IMR-90 (cell line): ENCODE measurements around the gene RNF175. TPM values are rescaled to one million over a fixed set of nuclear protein-coding genes. Genes with fewer than 3 reads are reported as not detected.

ENCODE experiments used
- ATAC-seq: fragments of 200-7000 bp; cut with Tn5 transposase; 2 replicates; pipeline ENCODE4 v1.9.1; 2020; ENCODE audit warnings: low read depth, mild to moderate bottlenecking, moderate library complexity
- BruUV-seq: library from RNA; stranded (reverse); fragments of 400-500 nt; replicated peaks from 2 replicates; lab custom pipeline; 2021; lab: Mats Ljungman, UMichigan
- CTCF ChIA-PET: fragments of 300-600 bp; formaldehyde crosslinking; extraction: SDS; loops from one replicate; lab custom pipeline; 2021; ENCODE audit warnings: antibody characterized with exemption; lab: Yijun Ruan, JAX
- POLR2A ChIA-PET: fragments of 300-600 bp; sonication (Branson Sonifier 250); formaldehyde crosslinking; loops from one replicate; lab custom pipeline; 2022; ENCODE audit warnings: antibody characterized with exemption; ENCODE audit not compliant: unreplicated experiment; lab: Charles Lee
- DNase-seq: peaks from one replicate; pipeline ENCODE4 v3.0.0; 2013
- H2AFZ ChIP-seq: replicated peaks from 2 replicates; pipeline ENCODE3; 2013; ENCODE audit warnings: low read length, mild to moderate bottlenecking; ENCODE audit not compliant: poor library complexity
- H2AK5ac ChIP-seq: 2 replicates; pipeline ENCODE4 v1.6.1; 2013; ENCODE audit warnings: low read depth, low read length, inconsistent platforms
- H2AK9ac ChIP-seq: replicated peaks from 2 replicates; pipeline ENCODE3; 2013; ENCODE audit warnings: mild to moderate bottlenecking, low read depth, low read length, moderate library complexity; ENCODE audit not compliant: poor library complexity
- H2BK120ac ChIP-seq: 2 replicates; pipeline ENCODE4 v1.6.1; 2013; ENCODE audit warnings: low read depth, low read length, inconsistent platforms
- H2BK15ac ChIP-seq: 3 replicates; pipeline ENCODE4 v1.6.1; 2013; ENCODE audit warnings: low read depth, low read length, inconsistent platforms
- H2BK20ac ChIP-seq: 2 replicates; pipeline ENCODE4 v1.6.1; 2013; ENCODE audit warnings: low read depth, mild to moderate bottlenecking, inconsistent platforms, low read length, moderate library complexity
- H2BK5ac ChIP-seq: 2 replicates; pipeline ENCODE4 v1.6.1; 2013; ENCODE audit warnings: mild to moderate bottlenecking, low read depth, low read length, inconsistent platforms; ENCODE audit not compliant: poor library complexity, severe bottlenecking
- H3K14ac ChIP-seq: replicated peaks from 2 replicates; pipeline ENCODE4 v1.6.1; 2013; ENCODE audit warnings: low read depth, low read length, inconsistent platforms
- H3K18ac ChIP-seq: 2 replicates; pipeline ENCODE4 v1.6.1; 2013; ENCODE audit warnings: low read depth, low read length, control low read depth
- H3K23ac ChIP-seq: 2 replicates; pipeline ENCODE4 v1.6.1; 2013; ENCODE audit warnings: low read depth, low read length, inconsistent platforms
- H3K27ac ChIP-seq: 2 replicates; pipeline ENCODE4 v1.5.1; 2013; ENCODE audit warnings: mild to moderate bottlenecking, control low read depth, low read length; ENCODE audit not compliant: insufficient read depth
- H3K27me3 ChIP-seq: 2 replicates; pipeline ENCODE4 v1.6.1; 2013; ENCODE audit warnings: low read length; ENCODE audit not compliant: control insufficient read depth, insufficient read depth
- H3K36me3 ChIP-seq: 2 replicates; pipeline ENCODE4 v1.6.1; 2013; ENCODE audit warnings: low read length, mixed read lengths; ENCODE audit not compliant: control insufficient read depth, insufficient read depth
- H3K4ac ChIP-seq: 2 replicates; pipeline ENCODE4 v1.6.1; 2013; ENCODE audit warnings: low read depth, low read length, inconsistent platforms
- H3K4me1 ChIP-seq: 2 replicates; pipeline ENCODE4 v1.6.1; 2013; ENCODE audit warnings: low read length, mixed read lengths; ENCODE audit not compliant: control insufficient read depth, insufficient read depth
- H3K4me2 ChIP-seq: 2 replicates; pipeline ENCODE4 v1.6.1; 2013; ENCODE audit warnings: low read depth, mild to moderate bottlenecking, control low read depth, low read length, moderate library complexity
- H3K4me3 ChIP-seq: 2 replicates; pipeline ENCODE4 v1.5.1; 2013; ENCODE audit warnings: low read depth, mild to moderate bottlenecking, control low read depth, low read length, moderate library complexity; ENCODE audit not compliant: insufficient read depth
- H3K56ac ChIP-seq: 2 replicates; pipeline ENCODE4 v1.6.1; 2013; ENCODE audit warnings: low read length, inconsistent platforms; ENCODE audit not compliant: insufficient read depth; ENCODE audit errors: extremely low read depth
- H3K79me1 ChIP-seq, 2 experiments: 2 replicates each; pipeline ENCODE4 v1.6.1; 2013; ENCODE audit warnings: low read length in 2 of 2, inconsistent platforms in 1 of 2, low read depth in 1 of 2
- H3K9ac ChIP-seq: 2 replicates; pipeline ENCODE4 v1.6.1; 2013; ENCODE audit warnings: low read depth, low read length, control low read depth
- H3K9me1 ChIP-seq: 2 replicates; pipeline ENCODE4 v1.6.1; 2013; ENCODE audit warnings: low read length, inconsistent platforms; ENCODE audit not compliant: insufficient read depth
- H3K9me3 ChIP-seq: 2 replicates; pipeline ENCODE4 v1.6.1; 2013; ENCODE audit warnings: low read length; ENCODE audit not compliant: control insufficient read depth, insufficient read depth
- H4K20me1 ChIP-seq: 2 replicates; pipeline ENCODE4 v1.6.1; 2013; ENCODE audit warnings: low read length, inconsistent platforms; ENCODE audit not compliant: insufficient read depth
- H4K5ac ChIP-seq: 2 replicates; pipeline ENCODE4 v1.6.1; 2013; ENCODE audit warnings: mild to moderate bottlenecking, low read depth, low read length, control low read depth
- H4K8ac ChIP-seq, 2 experiments: 2 replicates each; pipeline ENCODE4 v1.6.1; 2013; ENCODE audit warnings: low read depth in 2 of 2, low read length in 2 of 2, control low read depth in 1 of 2, inconsistent platforms in 1 of 2
- H4K91ac ChIP-seq: 2 replicates; pipeline ENCODE4 v1.6.1; 2013; ENCODE audit warnings: low read depth, low read length, inconsistent platforms; ENCODE audit not compliant: insufficient read depth
- BHLHE40 ChIP-seq: fragments of 150-350 bp; IDR thresholded peaks from 2 replicates; pipeline ENCODE4 v1.6.1; 2016; ENCODE audit warnings: mild to moderate bottlenecking, low read depth, low read length
- CEBPB ChIP-seq: IDR thresholded peaks from 2 replicates; pipeline ENCODE4 v1.6.1; 2012; ENCODE audit warnings: low read depth, low read length, improper control_type of control experiment
- CHD1 ChIP-seq: IDR thresholded peaks from 2 replicates; pipeline ENCODE4 v1.6.1; 2012; ENCODE audit warnings: low read depth, low read length, improper control_type of control experiment
- CTCF ChIP-seq: conservative IDR thresholded peaks from 2 replicates; pipeline ENCODE4 v1.5.1; 2012; ENCODE audit warnings: mild to moderate bottlenecking, low read depth, low read length, improper control_type of control experiment
- MAFK ChIP-seq: IDR thresholded peaks from 2 replicates; pipeline ENCODE4 v1.6.1; 2012; ENCODE audit warnings: low read depth, low read length, improper control_type of control experiment
- POLR2A ChIP-seq: IDR thresholded peaks from 2 replicates; pipeline ENCODE4 v1.6.1; 2012; ENCODE audit warnings: mild to moderate bottlenecking, low read depth, low read length
- RCOR1 ChIP-seq: IDR thresholded peaks from 2 replicates; pipeline ENCODE4 v1.6.1; 2012; ENCODE audit warnings: mild to moderate bottlenecking, low read length, improper control_type of control experiment; ENCODE audit not compliant: insufficient replicate concordance
- WGBS, 2 experiments: methylation state at CpG; one replicate each; pipeline versions ENCODE4 v1.1.5 to v1.1.7; 2013; ENCODE audit warnings: missing lambda C conversion rate in 2 of 2; ENCODE audit not compliant: insufficient read length in 1 of 2; ENCODE audit errors: extremely low coverage in 2 of 2; 5-methylcytosine and 5-hydroxymethylcytosine counted together
- dilution Hi-C: fragments of 300-500 bp; cut with HindIII; formaldehyde crosslinking; loops from one replicate; pipeline ENCODE4 v1.14.3; 2018; ENCODE audit warnings: low sequenced_read_pairs; ENCODE audit not compliant: unreplicated experiment
- in situ Hi-C: fragments of 300-500 bp; cut with MboI; formaldehyde crosslinking; loops from 3 replicates; pipeline ENCODE4 v1.14.3; 2019; ENCODE audit warnings: low sequenced_read_pairs, inconsistent platforms, mixed read lengths
- intact Hi-C: fragments of 100-400 bp; cut with micrococcal nuclease; formaldehyde crosslinking; loops from 2 replicates; pipeline ENCODE4 v1.10.0; 2022
- polyA plus RNA-seq, 3 experiments: library from polyadenylated mRNA; depleted of rRNA; stranded (reverse); fragments of >200 nt; gene quantifications; 2 replicates each; pipeline ENCODE4 v1.2.3, GENCODE V29; 2012; ENCODE audit warnings: low replicate concordance in 1 of 3
- total RNA-seq: library from RNA; depleted of rRNA; stranded (reverse); fragments of >200 nt; gene quantifications from 2 replicates; pipeline ENCODE4 v1.2.3, GENCODE V29; 2012

The RNF175 gene
- total and polyA plus RNA-seq, 2 of the 4 experiments (the other 2 are of a cell fraction), result not detected

GRCh38 chr4:153809307-153809706 is 49.5 kb upstream of the RNF175 start (continued):
- TF ChIP-seq RCOR1 (no peak), POLR2A (no peak), MAFK (no peak)

- no peaks in the 10 kb centered on the region for H4K20me1 ChIP-seq
- H3K79me1 ChIP-seq, result no peaks in the 10 kb centered on the region
- no CpG with 5 or more reads among the region's 1 CpG for WGBS, 2 experiments
- no peak overlapping the region for H3K9ac ChIP-seq
- H3K23ac ChIP-seq, result no peak overlapping the region
- H3K9me3 ChIP-seq, result no peaks in the 10 kb centered on the region
- no peak for DNase-seq
- H3K27me3 ChIP-seq, result no peaks in the 10 kb centered on the region
- intact Hi-C loops, result no loop called here
- ATAC-seq, result no peak
- dilution Hi-C loops, result no loop called here
- no TSS peak for BruUV-seq
- H4K5ac ChIP-seq, result no peak overlapping the region
- no peaks in the 10 kb centered on the region for H3K36me3 ChIP-seq
- POLR2A ChIA-PET, result no interaction called here
- no peak overlapping the region for H2BK15ac ChIP-seq
- no peak overlapping the region for H3K4me3 ChIP-seq
- in situ Hi-C loops, result no loop called here
- H3K56ac ChIP-seq, result no peak overlapping the region
- no peak overlapping the region for H2AK9ac ChIP-seq
- H3K4ac ChIP-seq, result no peak overlapping the region
- CTCF ChIA-PET, result no interaction called here
- no peak overlapping the region for H3K27ac ChIP-seq
- no peak overlapping the region for H2BK5ac ChIP-seq
- H3K4me2 ChIP-seq, result no peak overlapping the region
- H2AK5ac ChIP-seq, result no peak overlapping the region
- TF ChIP-seq CTCF (no peak), CEBPB (no peak), BHLHE40 (no peak), CHD1 (no peak), POLR2A (no peak)
- H2AFZ ChIP-seq, result no peak overlapping the region
- H4K8ac ChIP-seq, result no peak overlapping the region
- H3K18ac ChIP-seq, result no peak overlapping the region
- no peak overlapping the region for H4K91ac ChIP-seq
- H3K4me1 ChIP-seq, result no peaks in the 10 kb centered on the region
- H3K9me1 ChIP-seq, result no peaks in the 10 kb centered on the region
- no peak overlapping the region for H3K14ac ChIP-seq
- H2BK20ac ChIP-seq, result no peak overlapping the region
- H2BK120ac ChIP-seq, result no peak overlapping the region
Observed at GRCh38 chr4:153808175-153808574, 48.4 kb upstream of the RNF175 start.
